ENCODE results near the gene PPP1R2B.

The PPP1R2B gene

GRCh38 chr5:156850206-156850751, at the start of gene PPP1R2B:
Gene PPP1R2B, plus strand, starts transcription at chr5:156850295. Its CDS starts 268 bp downstream, at chr5:156850563.
- Histone ChIP-seq H3K9me3 (ENCODE audit: insufficient read depth, low read depth, low read length) (peaks cover 7% of the 10 kb centered on the region), H3K4me3 (ENCODE audit: low read length) (no peak within 1 kb of the TSS), H3K36me3 (ENCODE audit: insufficient read depth, low read depth, low read length) (no peaks in the 10 kb centered on the region), H3K4me1 (ENCODE audit: insufficient read depth, low read length) (no peaks in the 10 kb centered on the region), H3K27me3 (ENCODE audit: insufficient read depth, low read length) (no peaks in the 10 kb centered on the region), H3K9ac (ENCODE audit: low read depth, low read length) (no peak within 1 kb of the TSS), H3K27ac (ENCODE audit: low read length) (no peak within 1 kb of the TSS)

- H3K9ac ChIP-seq (ENCODE audit: low read depth, low read length) = peak overlapping the region; percentile 68; the same call in 1 of the 2 replicates
- no peaks in the 10 kb centered on the region for H3K36me3 ChIP-seq (ENCODE audit: insufficient read depth, low read depth, low read length)
- peak overlapping the region; percentile 12 for H3K27ac ChIP-seq (ENCODE audit: low read length)
- H3K9me3 ChIP-seq (ENCODE audit: insufficient read depth, low read depth, low read length) = peaks cover 6% of the 10 kb centered on the region; the same call in 1 of the 2 replicates
- H3K4me1 ChIP-seq (ENCODE audit: insufficient read depth, low read length) = peaks cover 62% of the 10 kb centered on the region
- no peak overlapping the region for H3K4me3 ChIP-seq (ENCODE audit: low read length)
- H3K27me3 ChIP-seq (ENCODE audit: insufficient read depth, low read length) = no peaks in the 10 kb centered on the region
These were observed 49.2 kb upstream of the PPP1R2B start for GRCh38 chr5:156800929-156801328.

- H3K9me3 ChIP-seq (ENCODE audit: insufficient read depth, low read depth, low read length) = peaks cover 6% of the 10 kb centered on the region; the same call in 1 of the 2 replicates
- H3K4me3 ChIP-seq (ENCODE audit: low read length) = peak overlapping the region; percentile 22; the same call in 1 of the 2 replicates
- H3K27ac ChIP-seq (ENCODE audit: low read length) = peak overlapping the region; percentile 12
- no peaks in the 10 kb centered on the region for H3K27me3 ChIP-seq (ENCODE audit: insufficient read depth, low read length)
- H3K9ac ChIP-seq (ENCODE audit: low read depth, low read length) = peak overlapping the region; percentile 68; the same call in 1 of the 2 replicates
- H3K36me3 ChIP-seq (ENCODE audit: insufficient read depth, low read depth, low read length) = no peaks in the 10 kb centered on the region
- peaks cover 55% of the 10 kb centered on the region for H3K4me1 ChIP-seq (ENCODE audit: insufficient read depth, low read length)
These were observed 47.6 kb upstream of the PPP1R2B start for GRCh38 chr5:156802501-156802900.

GRCh38 chr5:156803404-156803803, 46.7 kb upstream of the PPP1R2B start:
- H3K9me3 ChIP-seq (ENCODE audit: insufficient read depth, low read depth, low read length) = peaks cover 6% of the 10 kb centered on the region; the same call in 1 of the 2 replicates
- peak overlapping the region; percentile 12 for H3K27ac ChIP-seq (ENCODE audit: low read length)
- H3K9ac ChIP-seq (ENCODE audit: low read depth, low read length) = peak overlapping the region; percentile 68
- no peaks in the 10 kb centered on the region for H3K36me3 ChIP-seq (ENCODE audit: insufficient read depth, low read depth, low read length)
- H3K4me1 ChIP-seq (ENCODE audit: insufficient read depth, low read length) = peaks cover 52% of the 10 kb centered on the region; the same call in 1 of the 2 replicates
- H3K27me3 ChIP-seq (ENCODE audit: insufficient read depth, low read length) = no peaks in the 10 kb centered on the region
- no peak overlapping the region for H3K4me3 ChIP-seq (ENCODE audit: low read length)

- H3K9ac ChIP-seq (ENCODE audit: low read depth, low read length) = no peak overlapping the region
- no peaks in the 10 kb centered on the region for H3K27me3 ChIP-seq (ENCODE audit: insufficient read depth, low read length)
- no peaks in the 10 kb centered on the region for H3K9me3 ChIP-seq (ENCODE audit: insufficient read depth, low read depth, low read length)
- H3K4me1 ChIP-seq (ENCODE audit: insufficient read depth, low read length) = no peaks in the 10 kb centered on the region
- H3K4me3 ChIP-seq (ENCODE audit: low read length) = no peak overlapping the region
- H3K27ac ChIP-seq (ENCODE audit: low read length) = no peak overlapping the region
- no peaks in the 10 kb centered on the region for H3K36me3 ChIP-seq (ENCODE audit: insufficient read depth, low read depth, low read length)
These were observed 37.1 kb upstream of the PPP1R2B start for GRCh38 chr5:156812959-156813358.

GRCh38 chr5:156815988-156816599, 34.0 kb upstream of the PPP1R2B start:
- Histone ChIP-seq H3K36me3 (ENCODE audit: insufficient read depth, low read depth, low read length) (no peaks in the 10 kb centered on the region), H3K27me3 (ENCODE audit: insufficient read depth, low read length) (no peaks in the 10 kb centered on the region), H3K27ac (ENCODE audit: low read length) (no peak overlapping the region), H3K4me3 (ENCODE audit: low read length) (no peak overlapping the region), H3K9me3 (ENCODE audit: insufficient read depth, low read depth, low read length) (no peaks in the 10 kb centered on the region), H3K4me1 (ENCODE audit: insufficient read depth, low read length) (peaks cover 8% of the 10 kb centered on the region; the same call in 1 of the 2 replicates), H3K9ac (ENCODE audit: low read depth, low read length) (no peak overlapping the region)

- no peak overlapping the region for H3K27ac ChIP-seq (ENCODE audit: low read length)
- no peak overlapping the region for H3K9ac ChIP-seq (ENCODE audit: low read depth, low read length)
- H3K4me1 ChIP-seq (ENCODE audit: insufficient read depth, low read length) = peaks cover 8% of the 10 kb centered on the region; the same call in 1 of the 2 replicates
- no peak overlapping the region for H3K4me3 ChIP-seq (ENCODE audit: low read length)
- no peaks in the 10 kb centered on the region for H3K27me3 ChIP-seq (ENCODE audit: insufficient read depth, low read length)
- no peaks in the 10 kb centered on the region for H3K36me3 ChIP-seq (ENCODE audit: insufficient read depth, low read depth, low read length)
- no peaks in the 10 kb centered on the region for H3K9me3 ChIP-seq (ENCODE audit: insufficient read depth, low read depth, low read length)
These were observed 30.6 kb upstream of the PPP1R2B start for GRCh38 chr5:156819537-156819936.

GRCh38 chr5:156819967-156820581, 30.0 kb upstream of the PPP1R2B start:
- no peak overlapping the region for H3K9ac ChIP-seq (ENCODE audit: low read depth, low read length)
- H3K36me3 ChIP-seq (ENCODE audit: insufficient read depth, low read depth, low read length) = no peaks in the 10 kb centered on the region
- no peak overlapping the region for H3K27ac ChIP-seq (ENCODE audit: low read length)
- peaks cover 8% of the 10 kb centered on the region; the same call in 1 of the 2 replicates for H3K4me1 ChIP-seq (ENCODE audit: insufficient read depth, low read length)
- no peaks in the 10 kb centered on the region for H3K27me3 ChIP-seq (ENCODE audit: insufficient read depth, low read length)
- no peak overlapping the region for H3K4me3 ChIP-seq (ENCODE audit: low read length)
- no peaks in the 10 kb centered on the region for H3K9me3 ChIP-seq (ENCODE audit: insufficient read depth, low read depth, low read length)

GRCh38 chr5:156824241-156824640, 25.9 kb upstream of the PPP1R2B start:
- H3K36me3 ChIP-seq (ENCODE audit: insufficient read depth, low read depth, low read length) = no peaks in the 10 kb centered on the region
- H3K27me3 ChIP-seq (ENCODE audit: insufficient read depth, low read length) = no peaks in the 10 kb centered on the region
- no peaks in the 10 kb centered on the region for H3K9me3 ChIP-seq (ENCODE audit: insufficient read depth, low read depth, low read length)
- H3K27ac ChIP-seq (ENCODE audit: low read length) = no peak overlapping the region
- no peak overlapping the region for H3K9ac ChIP-seq (ENCODE audit: low read depth, low read length)
- no peak overlapping the region for H3K4me3 ChIP-seq (ENCODE audit: low read length)
- peaks cover 8% of the 10 kb centered on the region; the same call in 1 of the 2 replicates for H3K4me1 ChIP-seq (ENCODE audit: insufficient read depth, low read length)

GRCh38 chr5:156824800-156825199, 25.3 kb upstream of the PPP1R2B start:
- H3K27me3 ChIP-seq (ENCODE audit: insufficient read depth, low read length) = no peaks in the 10 kb centered on the region
- H3K4me1 ChIP-seq (ENCODE audit: insufficient read depth, low read length) = peaks cover 4% of the 10 kb centered on the region; the same call in 1 of the 2 replicates
- H3K36me3 ChIP-seq (ENCODE audit: insufficient read depth, low read depth, low read length) = no peaks in the 10 kb centered on the region
- H3K4me3 ChIP-seq (ENCODE audit: low read length) = no peak overlapping the region
- no peaks in the 10 kb centered on the region for H3K9me3 ChIP-seq (ENCODE audit: insufficient read depth, low read depth, low read length)
- H3K27ac ChIP-seq (ENCODE audit: low read length) = no peak overlapping the region
- no peak overlapping the region for H3K9ac ChIP-seq (ENCODE audit: low read depth, low read length)

- Histone ChIP-seq H3K9ac (ENCODE audit: low read depth, low read length) (no peak overlapping the region), H3K9me3 (ENCODE audit: insufficient read depth, low read depth, low read length) (no peaks in the 10 kb centered on the region), H3K4me1 (ENCODE audit: insufficient read depth, low read length) (no peaks in the 10 kb centered on the region), H3K27ac (ENCODE audit: low read length) (no peak overlapping the region), H3K4me3 (ENCODE audit: low read length) (no peak overlapping the region), H3K36me3 (ENCODE audit: insufficient read depth, low read depth, low read length) (no peaks in the 10 kb centered on the region), H3K27me3 (ENCODE audit: insufficient read depth, low read length) (no peaks in the 10 kb centered on the region)
These were observed 24.4 kb upstream of the PPP1R2B start for GRCh38 chr5:156825688-156826087.

GRCh38 chr5:156826150-156826549, 23.9 kb upstream of the PPP1R2B start:
- H3K9ac ChIP-seq (ENCODE audit: low read depth, low read length) = no peak overlapping the region
- no peaks in the 10 kb centered on the region for H3K27me3 ChIP-seq (ENCODE audit: insufficient read depth, low read length)
- H3K36me3 ChIP-seq (ENCODE audit: insufficient read depth, low read depth, low read length) = no peaks in the 10 kb centered on the region
- H3K27ac ChIP-seq (ENCODE audit: low read length) = no peak overlapping the region
- H3K9me3 ChIP-seq (ENCODE audit: insufficient read depth, low read depth, low read length) = no peaks in the 10 kb centered on the region
- H3K4me3 ChIP-seq (ENCODE audit: low read length) = no peak overlapping the region
- no peaks in the 10 kb centered on the region for H3K4me1 ChIP-seq (ENCODE audit: insufficient read depth, low read length)

Measured in iPS-20b (cell line).